IPS DF 4.7 (cell line): ENCODE results near the gene CCL27.

Experiments
- DNase-seq: peaks from one replicate; pipeline ENCODE4 v3.0.0-alpha.2; 2013; ENCODE audit warnings: low spot score; ENCODE audit errors: extremely low read depth

CCL27 gene

GRCh38 chr9:34662526-34663302 is at the start of gene CCL27:
CCL27 (minus strand) TSS chr9:34662657; CDS start chr9:34662633, 24 bp downstream.
- no peak for DNase-seq

DNA sequence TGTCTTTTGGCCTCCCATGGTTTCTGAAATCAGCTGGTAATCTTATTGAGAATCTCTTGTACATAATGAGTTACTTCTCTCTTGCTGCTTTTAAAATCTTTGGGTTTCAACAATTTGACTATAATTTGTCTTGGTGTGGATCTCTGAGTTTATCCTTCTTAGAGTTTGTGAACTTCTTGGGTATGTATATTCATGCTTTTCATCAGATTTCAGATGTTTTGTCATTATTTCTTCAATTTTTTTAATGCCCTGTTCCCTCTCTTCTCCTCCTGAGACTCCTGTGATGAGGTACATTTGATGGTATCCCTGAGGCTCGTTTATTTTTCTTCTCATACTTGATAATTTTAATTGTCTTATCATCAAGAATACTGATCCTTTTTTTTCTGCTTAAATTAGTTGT is 49.7 kb upstream of the CCL27 start:
- DNase-seq = no peak

DNA sequence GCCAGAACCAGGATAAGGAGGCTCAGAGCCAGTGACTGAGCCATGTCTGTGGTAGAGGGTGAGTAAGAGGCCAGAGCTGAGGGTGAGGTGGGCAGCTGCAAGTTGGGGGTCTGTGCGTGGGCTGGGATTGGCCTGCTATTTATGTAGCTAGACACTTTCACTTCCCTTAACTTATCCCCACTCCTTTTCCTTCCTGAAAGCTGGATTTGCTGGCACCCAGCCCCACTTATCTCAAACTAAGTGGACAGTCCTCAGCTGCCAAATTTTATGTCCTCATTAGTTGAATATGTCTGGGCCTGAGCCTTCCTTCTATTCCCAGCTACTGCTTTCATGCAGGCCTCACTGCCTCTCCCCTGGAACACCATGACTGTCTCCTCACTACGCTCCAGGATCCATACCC is 47.6 kb upstream of the CCL27 start, which contains the start of gene CCL21:
Gene CCL21, minus strand, starts transcription at position 114 of the 400 bp plus-strand sequence. Its CDS starts 70 bp downstream, at position 44.
- no peak for DNase-seq

DNA sequence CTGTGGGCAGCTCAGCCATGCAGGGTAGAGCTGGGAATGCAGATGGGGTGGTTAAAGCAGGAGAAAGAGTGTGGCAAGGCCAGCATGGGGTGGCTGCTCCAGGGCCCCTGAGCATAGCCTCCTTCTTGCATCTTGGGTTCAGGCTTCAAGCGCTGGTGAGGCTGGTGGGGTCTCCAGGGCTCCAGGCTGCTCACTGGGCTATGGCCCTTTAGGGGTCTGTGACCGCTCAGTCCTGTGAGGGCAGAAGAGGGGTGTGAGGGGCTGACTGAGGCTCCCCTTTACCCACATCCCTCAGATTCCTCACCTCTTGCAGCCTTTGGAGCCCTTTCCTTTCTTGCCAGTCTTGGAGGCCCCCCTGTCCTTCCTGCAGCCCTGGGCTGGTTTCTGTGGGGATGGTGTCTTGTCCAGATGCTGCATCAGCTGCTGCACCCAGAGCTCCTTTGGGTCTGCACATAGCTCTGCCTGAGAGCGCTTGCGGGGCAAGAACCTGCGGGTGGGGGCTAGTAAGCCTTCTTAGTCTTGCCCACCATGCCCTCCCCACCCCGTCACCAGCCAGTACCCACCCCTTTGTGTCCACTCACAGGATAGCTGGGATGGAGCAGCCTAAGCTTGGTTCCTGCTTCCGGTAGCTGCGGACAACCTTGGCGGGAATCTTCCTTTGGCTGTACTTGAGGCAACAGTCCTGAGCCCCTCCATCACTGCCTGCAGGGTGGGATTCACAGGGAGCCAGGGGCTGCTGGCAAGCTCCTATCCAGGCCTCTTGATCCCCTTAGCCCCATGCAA is 46.9 kb upstream of the CCL27 start:
- DNase-seq = no peak

DNA sequence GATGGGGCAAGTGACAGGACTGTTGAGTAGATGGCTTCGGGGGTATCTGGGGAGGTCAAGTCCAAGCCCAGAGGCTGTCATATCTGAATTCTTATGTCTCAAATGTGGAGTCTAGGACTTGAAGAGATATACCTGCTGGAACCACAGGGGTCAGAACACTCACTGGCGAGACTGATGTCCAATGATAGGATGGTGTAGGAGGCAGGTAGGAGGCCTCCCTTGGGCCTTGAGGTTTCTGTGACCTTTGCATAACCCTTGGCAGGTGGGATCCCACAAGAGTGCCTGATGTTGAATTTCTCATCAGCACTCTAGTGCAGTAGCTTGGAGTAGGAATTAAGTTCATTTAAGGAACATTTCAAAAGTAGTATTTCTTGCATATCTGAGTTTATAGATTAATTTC is 44.7 kb upstream of the CCL27 start:
- no peak for DNase-seq

DNA sequence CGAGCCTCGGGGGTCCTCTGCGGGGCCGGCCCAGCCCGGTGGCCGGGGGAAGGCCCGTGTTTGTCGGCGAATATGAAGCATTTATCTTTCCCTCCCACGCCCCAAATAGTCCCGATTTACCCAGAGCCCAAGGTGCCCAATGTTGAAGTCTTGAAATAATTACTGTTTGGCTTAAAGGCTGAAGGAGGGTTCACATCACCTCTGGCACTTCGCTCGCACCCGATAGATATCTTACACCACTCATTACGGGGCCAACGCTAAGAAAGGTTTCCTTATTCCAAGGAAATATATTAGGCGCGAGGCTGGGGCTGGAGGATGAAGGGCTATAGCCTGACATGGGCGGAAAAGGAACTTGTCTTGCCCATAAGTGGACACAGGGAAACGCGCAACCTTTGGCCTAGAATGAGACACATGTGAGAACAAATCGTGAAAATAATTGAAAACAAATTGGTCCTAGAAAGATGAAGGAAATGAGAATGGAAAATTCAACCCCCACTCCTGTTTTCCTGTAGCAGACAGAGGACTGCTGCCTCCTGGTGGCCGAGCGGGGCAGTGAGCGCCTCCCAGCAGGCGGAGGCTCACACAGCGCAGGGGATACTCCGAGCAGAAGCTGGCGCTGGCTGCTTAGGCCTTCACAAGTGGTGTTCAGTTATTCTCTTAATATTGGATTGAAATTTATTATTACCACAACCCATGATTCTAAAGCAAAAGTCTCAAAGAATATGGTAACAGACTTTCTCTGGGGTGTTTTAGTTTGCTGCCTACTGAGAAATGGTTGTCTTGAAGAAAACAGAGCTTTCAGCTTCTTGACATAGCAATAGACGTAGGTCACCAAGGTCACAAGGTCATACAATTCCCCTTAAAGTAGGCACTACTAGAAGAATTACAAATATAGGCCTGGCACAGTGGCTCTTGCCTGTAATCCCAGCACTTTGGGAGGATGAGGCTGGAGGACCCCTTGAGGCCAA is 39.6 kb upstream of the CCL27 start:
- peak; percentile 22 for DNase-seq

- DNase-seq = peak; percentile 14
These were observed 38.7 kb upstream of the CCL27 start for GRCh38 chr9:34701023-34701768.

DNA sequence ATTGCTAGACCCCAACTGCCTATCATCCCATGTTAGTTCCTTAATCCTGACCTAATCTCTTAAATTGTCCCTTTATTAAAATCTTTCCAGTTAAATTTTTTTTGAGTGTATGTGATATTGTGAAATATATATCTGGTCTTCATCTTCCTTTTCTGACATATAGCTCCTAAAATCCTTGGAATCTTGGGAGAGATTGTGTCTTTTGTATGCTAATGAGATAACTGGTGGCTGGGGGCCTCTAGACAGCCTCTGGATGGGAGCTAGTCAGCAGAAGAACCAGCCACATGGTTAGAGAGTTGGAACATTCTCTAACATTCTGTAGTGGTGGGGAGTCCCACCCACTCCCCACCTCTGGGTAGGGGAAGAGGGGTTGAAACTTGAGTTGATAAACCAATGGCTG is 32.4 kb upstream of the CCL27 start:
- no peak for DNase-seq

DNA sequence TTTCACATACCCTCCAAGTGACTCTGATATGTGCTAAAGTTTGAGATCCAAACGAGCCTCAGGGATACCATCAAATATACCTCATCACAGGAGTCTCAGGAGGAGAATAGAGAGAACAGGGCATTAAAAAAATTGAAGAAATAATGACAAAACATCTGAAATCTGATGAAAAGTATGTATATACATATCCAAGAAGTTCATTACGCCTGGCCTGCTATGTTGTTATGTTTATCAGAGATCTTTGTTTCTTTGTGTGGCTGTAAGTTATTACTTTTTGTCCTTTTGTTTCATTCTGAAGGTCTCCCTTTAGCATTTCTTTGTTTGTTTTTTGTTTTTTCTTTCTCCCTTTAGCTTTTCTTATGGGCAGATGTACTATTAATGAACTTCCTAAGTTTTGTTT is 31.1 kb upstream of the CCL27 start:
- no peak for DNase-seq

- DNase-seq = no peak
These were observed 29.5 kb upstream of the CCL27 start for GRCh38 chr9:34691936-34692315.

GRCh38 chr9:34690983-34691935 is 28.8 kb upstream of the CCL27 start, which contains the start of gene CCL19:
CCL19 (minus strand) TSS chr9:34691276; CDS start chr9:34691139, 137 bp downstream.
- DNase-seq = no peak

GRCh38 chr9:34689512-34689911 is 27.1 kb upstream of the CCL27 start:
- no peak for DNase-seq

DNA sequence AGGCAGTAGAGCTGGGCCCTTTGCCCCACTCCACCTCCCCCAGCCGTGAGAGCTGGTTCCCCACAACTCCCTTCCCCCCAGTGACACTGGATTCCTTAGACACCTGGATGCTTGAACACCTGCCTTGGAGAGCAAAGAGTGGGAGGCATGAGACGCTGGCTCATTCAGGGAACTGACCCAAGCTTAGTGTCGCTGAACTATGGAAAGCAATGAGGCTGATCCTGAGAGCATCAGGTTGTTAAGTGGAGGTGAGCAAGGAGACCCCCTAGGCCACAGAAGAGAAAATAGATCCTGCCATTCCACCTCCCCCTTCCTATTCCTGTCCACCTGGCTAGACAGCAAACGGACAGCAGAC is 26.6 kb upstream of the CCL27 start:
- DNase-seq = no peak

DNA sequence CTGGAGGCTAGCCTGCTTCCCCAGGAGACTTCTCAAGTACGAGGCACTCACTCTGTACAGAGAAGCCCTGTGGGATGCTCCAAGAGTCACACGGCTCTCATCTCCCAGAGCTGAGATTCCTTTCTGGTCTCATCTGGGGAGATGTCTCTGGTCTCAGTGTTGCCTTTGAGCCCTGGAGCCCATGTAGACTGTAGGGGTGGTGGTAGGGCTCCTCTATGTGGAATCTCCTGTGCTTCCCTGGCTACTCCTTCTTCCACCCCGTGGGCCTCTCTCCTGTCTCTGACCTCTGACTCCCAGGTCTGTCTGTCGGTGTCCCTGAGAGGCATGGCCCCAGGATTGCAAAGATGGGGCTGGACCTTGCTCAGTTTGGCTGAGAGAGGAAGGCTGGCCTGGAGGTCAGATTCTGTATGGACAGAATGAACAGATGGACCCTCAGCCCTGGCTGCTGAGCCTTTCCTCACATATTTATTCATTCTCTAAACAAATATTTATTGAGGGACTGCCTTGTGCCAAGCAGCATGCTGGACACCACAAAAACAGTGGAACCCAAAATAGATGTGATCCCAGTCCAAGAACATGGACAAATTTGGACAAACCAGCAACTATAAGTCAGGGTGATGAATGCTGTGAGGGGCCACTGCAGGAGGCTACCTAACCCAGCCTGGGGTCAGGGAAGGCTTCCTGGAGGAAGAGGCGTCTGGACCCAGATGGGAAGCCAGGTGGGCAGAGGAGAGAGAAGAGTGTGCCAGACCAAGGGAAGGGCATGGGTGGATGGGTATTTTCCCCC is 26.1 kb upstream of the CCL27 start:
- DNase-seq = no peak

DNA sequence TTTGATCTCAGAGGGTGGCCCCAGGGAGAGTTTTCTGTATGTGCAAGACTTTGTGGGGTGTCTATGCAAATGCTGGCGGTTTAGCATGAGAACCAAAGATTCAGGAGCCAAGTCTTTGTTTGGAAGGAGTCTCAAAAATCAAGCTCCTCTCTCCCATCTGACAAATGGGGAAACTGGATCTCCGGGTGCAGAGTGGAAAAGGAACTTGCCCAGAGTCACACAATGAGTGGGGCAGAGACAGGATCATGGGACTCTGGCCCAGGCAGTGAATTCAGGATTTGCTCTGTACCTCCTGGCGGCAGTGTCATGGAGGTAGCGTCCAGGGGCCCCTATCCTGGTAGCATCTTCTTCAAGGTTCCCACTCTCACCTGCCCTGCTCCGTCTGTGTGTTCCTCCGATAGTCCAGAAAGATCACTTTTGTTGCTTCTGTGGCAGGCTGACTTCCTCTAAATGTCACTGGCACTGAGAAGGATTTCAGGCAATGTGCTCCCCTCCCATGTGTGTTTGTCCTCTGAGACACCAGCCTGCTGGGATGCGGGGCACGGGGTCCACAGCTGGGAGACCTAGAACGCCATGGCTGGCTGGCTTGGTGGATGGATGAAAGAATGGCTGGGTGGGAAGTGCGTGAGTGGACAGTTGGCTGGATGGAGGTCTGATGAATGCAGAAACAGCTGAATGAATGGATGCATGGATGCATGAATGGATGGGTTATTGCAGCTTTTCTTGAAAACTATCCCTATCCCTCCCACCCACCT is 25.0 kb upstream of the CCL27 start:
- no peak for DNase-seq

- DNase-seq = no peak
These were observed 24.3 kb upstream of the CCL27 start for GRCh38 chr9:34686732-34687131.

GRCh38 chr9:34686231-34686630 is 23.8 kb upstream of the CCL27 start:
- no peak for DNase-seq

DNA sequence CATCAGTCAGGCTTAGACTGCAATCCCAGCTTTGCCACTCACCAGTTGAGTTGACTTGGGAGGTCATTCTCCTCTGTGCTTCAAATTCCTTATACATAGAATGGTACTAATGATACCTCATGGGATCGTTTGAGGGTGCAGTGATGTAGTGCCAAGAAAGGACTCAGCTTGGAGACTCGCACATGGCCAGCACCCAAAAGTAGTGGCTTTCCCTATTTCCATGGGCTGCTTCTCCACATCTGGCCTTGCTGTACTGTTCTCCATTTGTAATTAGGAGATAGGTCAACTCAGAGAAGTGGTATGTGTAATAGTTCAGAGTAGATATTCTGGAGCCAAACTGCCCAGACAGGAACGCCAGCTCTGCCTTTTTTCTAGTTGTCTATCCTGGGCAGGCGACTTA is 23.1 kb upstream of the CCL27 start:
- no peak for DNase-seq
